Progenitor cell of endocrine pancreas (in vitro differentiated cells): ENCODE measurements around the gene RHBDF1. TPM values are rescaled to one million over a fixed set of nuclear protein-coding genes. Genes with fewer than 3 reads are reported as not detected.

ENCODE experiments used
- DNase-seq: peaks from one replicate; pipeline ENCODE4 v3.0.0; 2021; ENCODE audit warnings: low spot score; ENCODE audit not compliant: unreplicated experiment
- H3K27ac Mint-ChIP-seq: 2 replicates; pipeline ENCODE4 v1.8.0; 2021; ENCODE audit warnings: mild to moderate bottlenecking, moderate library complexity, mixed read lengths
- H3K27me3 Mint-ChIP-seq: 2 replicates; pipeline ENCODE4 v1.8.0; 2021; ENCODE audit warnings: mixed read lengths
- H3K36me3 Mint-ChIP-seq: 2 replicates; pipeline ENCODE4 v1.8.0; 2022; ENCODE audit warnings: mixed read lengths; ENCODE audit not compliant: insufficient read depth
- H3K4me1 Mint-ChIP-seq: 2 replicates; pipeline ENCODE4 v1.8.0; 2021; ENCODE audit warnings: low read depth, mixed read lengths
- H3K4me3 Mint-ChIP-seq: 2 replicates; pipeline ENCODE4 v1.8.0; 2021; ENCODE audit warnings: low read depth, mild to moderate bottlenecking, moderate library complexity, mixed read lengths
- H3K9me3 Mint-ChIP-seq: 2 replicates; pipeline ENCODE4 v1.8.0; 2021; ENCODE audit warnings: low read depth, mixed read lengths
- total RNA-seq: library from RNA; stranded (reverse); gene quantifications from 2 replicates; pipeline ENCODE4 v1.2.1, GENCODE V29; 2021
- TF ChIP-seq, protein P1 (sequence below): fragments of 200-600 bp; sonication (generic); IDR thresholded peaks from one replicate; pipeline ENCODE4 v1.5.0; 2021; ENCODE audit warnings: antibody characterized with exemption, mild to moderate bottlenecking; ENCODE audit not compliant: unreplicated experiment

The RHBDF1 gene
- total RNA-seq, 1 donor from 2014 or later, result 51.3 TPM

DNA sequence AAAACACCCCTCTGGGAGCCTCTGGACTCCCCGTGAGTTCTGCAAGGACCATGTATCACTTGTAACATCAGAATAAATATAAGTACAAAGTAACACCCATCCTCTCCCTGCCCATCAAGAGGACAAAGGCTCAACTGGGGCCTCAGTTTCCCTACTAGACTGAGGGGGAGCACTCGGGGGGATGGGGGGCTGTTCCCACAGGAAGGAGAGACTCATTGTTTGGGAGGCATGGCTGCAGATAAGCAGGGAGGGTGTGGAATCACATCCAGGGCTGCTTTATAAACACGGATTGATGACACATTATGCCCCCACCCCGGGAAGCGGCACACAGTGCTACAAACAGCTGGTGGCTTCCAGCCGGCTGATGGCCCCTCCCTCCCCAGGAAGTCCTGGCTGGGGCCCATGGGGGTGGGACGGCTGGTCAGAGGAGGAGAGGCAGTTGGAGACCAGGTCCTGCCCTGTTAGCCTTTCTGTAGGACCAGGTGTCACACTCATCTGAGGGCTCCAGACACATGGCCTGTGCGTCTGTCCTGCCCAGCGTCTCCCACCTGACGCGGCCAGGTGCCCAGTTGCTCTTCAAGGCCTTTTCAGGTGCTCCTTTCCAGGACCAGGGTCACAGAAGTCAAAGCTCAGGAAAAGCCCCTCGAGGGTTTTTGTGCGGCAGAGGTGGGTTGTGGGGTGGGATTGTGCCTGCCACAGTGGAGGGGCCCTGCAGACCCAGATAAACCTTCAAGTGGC, 4.3 kb upstream of the RHBDF1 start:
- TF ChIP-seq, protein P1, sequence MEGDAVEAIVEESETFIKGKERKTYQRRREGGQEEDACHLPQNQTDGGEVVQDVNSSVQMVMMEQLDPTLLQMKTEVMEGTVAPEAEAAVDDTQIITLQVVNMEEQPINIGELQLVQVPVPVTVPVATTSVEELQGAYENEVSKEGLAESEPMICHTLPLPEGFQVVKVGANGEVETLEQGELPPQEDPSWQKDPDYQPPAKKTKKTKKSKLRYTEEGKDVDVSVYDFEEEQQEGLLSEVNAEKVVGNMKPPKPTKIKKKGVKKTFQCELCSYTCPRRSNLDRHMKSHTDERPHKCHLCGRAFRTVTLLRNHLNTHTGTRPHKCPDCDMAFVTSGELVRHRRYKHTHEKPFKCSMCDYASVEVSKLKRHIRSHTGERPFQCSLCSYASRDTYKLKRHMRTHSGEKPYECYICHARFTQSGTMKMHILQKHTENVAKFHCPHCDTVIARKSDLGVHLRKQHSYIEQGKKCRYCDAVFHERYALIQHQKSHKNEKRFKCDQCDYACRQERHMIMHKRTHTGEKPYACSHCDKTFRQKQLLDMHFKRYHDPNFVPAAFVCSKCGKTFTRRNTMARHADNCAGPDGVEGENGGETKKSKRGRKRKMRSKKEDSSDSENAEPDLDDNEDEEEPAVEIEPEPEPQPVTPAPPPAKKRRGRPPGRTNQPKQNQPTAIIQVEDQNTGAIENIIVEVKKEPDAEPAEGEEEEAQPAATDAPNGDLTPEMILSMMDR, result no peak
- no peaks in the 10 kb centered on the region for H3K9me3 Mint-ChIP-seq
- H3K4me3 Mint-ChIP-seq, result peak overlapping the region; percentile 65
- no peak for DNase-seq
- no peak overlapping the region for H3K27ac Mint-ChIP-seq
- H3K4me1 Mint-ChIP-seq, result peaks cover 19% of the 10 kb centered on the region
- no peaks in the 10 kb centered on the region for H3K36me3 Mint-ChIP-seq
- peaks cover 8% of the 10 kb centered on the region for H3K27me3 Mint-ChIP-seq

DNA sequence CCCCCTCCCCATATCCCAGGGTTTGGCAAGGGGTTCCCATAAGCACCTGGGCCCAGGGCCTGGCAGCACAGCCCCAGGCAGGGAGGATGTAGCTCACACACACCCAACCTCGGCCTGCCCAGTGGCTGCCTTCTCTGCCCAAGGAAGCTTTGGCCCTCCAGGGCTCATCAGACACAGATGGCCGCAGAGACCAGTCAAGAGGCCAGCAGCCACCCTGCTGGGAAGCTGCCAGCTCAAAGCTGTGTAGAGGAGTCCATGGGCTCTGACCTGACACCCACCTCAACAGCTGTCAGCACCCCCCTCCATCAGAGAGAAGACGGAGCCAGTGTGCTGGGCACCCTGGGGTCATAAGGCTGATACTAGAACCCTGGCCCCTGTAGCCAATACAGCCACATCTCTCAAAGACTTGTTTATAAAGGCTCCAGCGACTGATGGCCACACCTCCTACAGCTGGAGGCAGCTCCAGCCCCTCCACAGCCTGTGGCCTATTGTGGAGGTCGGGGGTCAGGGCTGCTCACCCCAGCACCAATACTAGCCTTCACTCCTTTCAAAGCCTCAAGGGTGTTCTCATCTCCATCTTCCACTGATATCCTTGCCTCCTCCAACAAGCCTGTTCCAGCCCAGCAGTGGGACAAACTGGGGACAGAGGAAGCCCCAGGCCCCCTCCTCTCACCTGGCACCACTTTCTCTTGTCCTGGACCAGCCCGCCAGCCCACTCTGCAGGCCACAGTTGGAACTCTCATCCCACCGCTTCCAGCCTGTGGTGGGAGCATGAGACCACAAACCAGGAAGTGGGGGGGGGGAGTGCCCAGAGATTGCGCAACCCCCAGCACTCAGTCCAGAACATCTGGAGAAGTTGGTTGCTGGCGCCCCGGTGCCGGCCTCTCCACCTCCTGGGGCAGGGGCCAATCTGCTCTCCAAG, 3.4 kb upstream of the RHBDF1 start:
- TF ChIP-seq, protein P1, result peak; percentile 10
- peaks cover 23% of the 10 kb centered on the region for H3K4me1 Mint-ChIP-seq
- no peak for DNase-seq
- H3K9me3 Mint-ChIP-seq, result no peaks in the 10 kb centered on the region
- H3K36me3 Mint-ChIP-seq, result no peaks in the 10 kb centered on the region
- peak overlapping the region; percentile 24 for H3K27ac Mint-ChIP-seq
- peaks cover 8% of the 10 kb centered on the region for H3K27me3 Mint-ChIP-seq
- H3K4me3 Mint-ChIP-seq, result peak overlapping the region; percentile 65

DNA sequence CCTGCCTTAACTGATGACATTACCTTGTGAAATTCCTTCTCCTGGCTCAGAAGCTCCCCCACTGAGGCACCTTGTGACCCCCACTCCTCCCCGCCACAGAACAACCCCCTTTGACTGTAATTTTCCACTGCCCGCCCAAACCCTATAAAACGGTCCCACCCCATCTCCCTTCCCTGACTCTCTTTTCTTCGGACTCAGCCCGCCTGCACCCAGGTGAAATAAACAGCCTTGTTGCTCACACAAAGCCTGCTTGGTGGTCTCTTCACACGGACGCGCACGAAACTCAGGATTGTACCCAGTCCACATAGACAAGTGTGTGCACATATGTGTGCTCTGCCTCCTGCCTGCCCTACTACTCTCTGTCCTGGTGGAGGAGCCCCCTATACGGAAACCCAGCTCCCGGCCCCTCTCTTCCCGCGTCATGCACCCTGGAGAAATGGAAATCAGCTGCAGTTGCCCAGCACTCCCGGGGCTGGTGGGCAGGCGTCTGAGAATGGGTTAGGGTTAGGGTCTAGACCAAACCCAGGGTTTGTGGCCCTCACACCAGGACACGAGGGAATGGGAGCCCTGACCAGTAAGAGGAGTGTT, 2.4 kb upstream of the RHBDF1 start:
- TF ChIP-seq, protein P1, result no peak
- no peaks in the 10 kb centered on the region for H3K36me3 Mint-ChIP-seq
- H3K4me3 Mint-ChIP-seq, result peak overlapping the region; percentile 39
- H3K9me3 Mint-ChIP-seq, result no peaks in the 10 kb centered on the region
- H3K27ac Mint-ChIP-seq, result peak overlapping the region; percentile 62
- H3K4me1 Mint-ChIP-seq, result peaks cover 25% of the 10 kb centered on the region
- no peak for DNase-seq
- H3K27me3 Mint-ChIP-seq, result peaks cover 8% of the 10 kb centered on the region

DNA sequence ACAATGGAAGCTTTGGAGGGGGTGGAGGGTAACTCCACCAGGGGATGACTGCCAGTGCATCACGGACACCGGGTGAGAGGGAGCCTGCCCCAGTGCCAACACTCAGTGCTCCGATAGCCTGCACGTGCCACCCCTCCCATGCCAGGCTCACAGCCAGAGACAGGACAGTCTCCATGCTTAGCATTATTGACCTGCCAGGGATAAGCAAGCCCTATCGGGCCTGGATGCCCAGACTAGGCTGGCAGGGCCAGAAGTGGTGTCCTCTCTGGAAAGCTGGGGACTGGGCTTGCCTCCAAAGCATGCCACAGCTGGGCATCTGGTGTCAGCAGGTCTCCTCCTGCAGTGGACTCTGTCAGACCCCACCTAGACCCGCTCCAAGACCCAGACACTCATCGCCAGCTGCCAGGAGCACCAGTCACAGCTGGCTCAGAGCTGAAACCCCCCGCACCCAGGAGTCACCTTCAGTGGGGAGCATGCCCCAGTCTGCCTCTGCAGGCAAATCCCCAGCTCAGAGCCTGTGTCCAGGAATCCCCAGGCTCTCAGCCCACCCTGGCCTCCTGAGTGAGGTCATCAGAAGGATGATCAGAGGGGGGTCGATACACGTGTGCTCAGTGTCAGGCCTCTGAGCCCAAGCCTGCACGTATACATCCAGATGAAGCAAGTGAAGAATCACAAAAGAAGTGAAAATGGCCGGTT, 1.8 kb upstream of the RHBDF1 start:
- peak overlapping the region; percentile 81 for H3K4me3 Mint-ChIP-seq
- peaks cover 25% of the 10 kb centered on the region for H3K4me1 Mint-ChIP-seq
- peaks cover 8% of the 10 kb centered on the region for H3K27me3 Mint-ChIP-seq
- TF ChIP-seq, protein P1, result no peak
- H3K9me3 Mint-ChIP-seq, result no peaks in the 10 kb centered on the region
- DNase-seq, result no peak
- H3K36me3 Mint-ChIP-seq, result no peaks in the 10 kb centered on the region
- H3K27ac Mint-ChIP-seq, result peak overlapping the region; percentile 37
